GM06990 (cell line): Measurements from ENCODE around the gene CKAP4.

Experiments used
- DNase-seq: peaks from one replicate; pipeline ENCODE4 v3.0.0-alpha.2; 2011; ENCODE audit not compliant: insufficient read length; ENCODE audit errors: extremely low read depth
- H3K27me3 ChIP-seq: replicated peaks from 2 replicates; pipeline ENCODE4 v1.6.0; 2011; ENCODE audit warnings: low read length; ENCODE audit not compliant: control insufficient read depth, insufficient read depth
- H3K36me3 ChIP-seq: 2 replicates; pipeline ENCODE4 v1.5.1; 2011; ENCODE audit warnings: low read length; ENCODE audit not compliant: control insufficient read depth, insufficient read depth
- H3K4me3 ChIP-seq: replicated peaks from 2 replicates; pipeline ENCODE4 v1.5.1; 2011; ENCODE audit warnings: low read depth, mild to moderate bottlenecking, control low read depth, low read length
- CTCF ChIP-seq: IDR thresholded peaks from 2 replicates; pipeline ENCODE4 v1.5.1; 2011; ENCODE audit warnings: low read length, control low read depth, mild to moderate bottlenecking, inconsistent platforms; ENCODE audit not compliant: insufficient read depth, poor library complexity, severe bottlenecking

Gene CKAP4

GRCh38 chr12:106280106-106280505 is 32.3 kb upstream of the CKAP4 start:
- no peaks in the 10 kb centered on the region for H3K36me3 ChIP-seq
- no peak overlapping the region for H3K4me3 ChIP-seq
- no peak for TF ChIP-seq CTCF
- no peak for DNase-seq
- no peaks in the 10 kb centered on the region; the same call in none of the 2 replicates for H3K27me3 ChIP-seq

DNA sequence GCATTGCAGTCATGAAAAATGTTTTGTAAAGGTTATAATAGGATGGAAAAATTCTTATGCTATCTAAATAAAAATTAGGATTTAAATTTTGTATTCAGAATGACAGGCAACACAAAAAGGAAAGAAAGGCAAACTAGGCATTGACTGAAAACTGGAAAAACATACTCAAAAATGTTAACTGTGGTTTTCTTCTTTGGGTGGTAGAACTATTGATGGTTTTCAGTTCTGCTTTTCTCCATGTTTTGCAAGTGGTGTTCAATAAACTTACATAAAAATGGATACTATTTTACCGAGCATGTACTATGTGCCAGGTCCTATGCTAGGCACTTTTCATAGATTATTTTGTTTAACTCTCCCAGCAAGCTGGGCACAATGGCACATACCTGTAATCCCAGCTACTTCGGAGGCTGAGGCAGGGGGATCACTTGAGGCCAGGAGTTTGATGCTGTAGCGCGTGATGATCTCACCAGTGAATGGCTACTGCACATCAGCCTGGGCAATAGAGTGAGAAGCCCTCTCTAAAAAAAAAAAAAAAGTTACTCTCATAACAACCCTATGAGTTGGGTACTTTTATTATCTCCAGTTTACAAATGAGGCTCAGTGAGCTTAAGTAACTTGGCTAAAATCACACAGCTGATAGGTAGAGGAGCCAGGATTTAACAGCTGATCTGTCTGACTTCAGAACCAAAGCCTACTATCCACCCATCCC is 28.4 kb upstream of the CKAP4 start:
- Histone ChIP-seq H3K4me3 (peak overlapping the region; percentile 8; the same call in 1 of the 2 replicates), H3K36me3 (no peaks in the 10 kb centered on the region), H3K27me3 (no peaks in the 10 kb centered on the region)
- peak; percentile 81 for DNase-seq
- TF ChIP-seq CTCF = no peak

- Histone ChIP-seq H3K36me3 (no peaks in the 10 kb centered on the region), H3K4me3 (no peak overlapping the region), H3K27me3 (no peaks in the 10 kb centered on the region)
- no peak for TF ChIP-seq CTCF
- DNase-seq = no peak
These were observed 27.6 kb upstream of the CKAP4 start for GRCh38 chr12:106275458-106275857.

- no peak for TF ChIP-seq CTCF
- H3K27me3 ChIP-seq = no peaks in the 10 kb centered on the region
- no peaks in the 10 kb centered on the region for H3K36me3 ChIP-seq
- DNase-seq = no peak
- no peak overlapping the region for H3K4me3 ChIP-seq
These were observed 26.8 kb upstream of the CKAP4 start for GRCh38 chr12:106274575-106275121.

GRCh38 chr12:106274012-106274411 is 26.2 kb upstream of the CKAP4 start:
- no peak for TF ChIP-seq CTCF
- no peak overlapping the region for H3K4me3 ChIP-seq
- H3K36me3 ChIP-seq = no peaks in the 10 kb centered on the region
- no peaks in the 10 kb centered on the region for H3K27me3 ChIP-seq
- no peak for DNase-seq
